Erythroblast (primary cell): ENCODE measurements around the gene USP9Y.

ENCODE experiments used
- DNase-seq, 2 experiments: peaks; one replicate each; lab custom pipeline; 2025; lab: John Stamatoyannopoulos, UW
- GATA1 ChIP-seq: IDR thresholded peaks from 2 replicates; pipeline ENCODE4 v1.6.1; 2011; ENCODE audit warnings: low read depth, mild to moderate bottlenecking, control low read depth, low read length, moderate library complexity
- POLR2A ChIP-seq: IDR thresholded peaks from 2 replicates; pipeline ENCODE4 v1.6.1; 2011; ENCODE audit warnings: mild to moderate bottlenecking, low read length

Gene USP9Y

GRCh38 chrY:12833284-12833683 lies 132.3 kb downstream of the USP9Y start:
- no peak for DNase-seq
- TF ChIP-seq POLR2A (no peak), GATA1 (no peak)

- no peak for TF ChIP-seq POLR2A
- no peak for TF ChIP-seq GATA1
- DNase-seq: no peak
Measured at GRCh38 chrY:12837550-12837949, 136.5 kb downstream of the USP9Y start.

GRCh38 chrY:12841368-12841767 lies 140.3 kb downstream of the USP9Y start:
- no peak for DNase-seq
- TF ChIP-seq GATA1 (no peak), POLR2A (no peak)

GRCh38 chrY:12846793-12847192 lies 145.8 kb downstream of the USP9Y start:
- TF ChIP-seq POLR2A (no peak), GATA1 (no peak)
- DNase-seq: no peak

- DNase-seq: no peak
- no peak for TF ChIP-seq GATA1
- TF ChIP-seq POLR2A: no peak
Measured at GRCh38 chrY:12855791-12856275, 154.8 kb downstream of the USP9Y start.

- no peak for DNase-seq
- no peak for TF ChIP-seq POLR2A
- no peak for TF ChIP-seq GATA1
Measured at GRCh38 chrY:12867960-12868359, 166.9 kb downstream of the USP9Y start.

- TF ChIP-seq GATA1: no peak
- no peak for TF ChIP-seq POLR2A
- no peak for DNase-seq
Measured at GRCh38 chrY:12896973-12897372, 195.9 kb downstream of the USP9Y start.

GRCh38 chrY:12898604-12899003 lies 197.6 kb downstream of the USP9Y start:
- peak in 1 of 2 experiments; percentile 0 for DNase-seq
- TF ChIP-seq GATA1 (no peak), POLR2A (no peak)

- TF ChIP-seq POLR2A (no peak), GATA1 (no peak)
- peak; percentile 95 for DNase-seq
Measured at GRCh38 chrY:12904618-12905516, 203.8 kb downstream of the USP9Y start, which contains the start of gene DDX3Y. DDX3Y (plus strand) TSS chrY:12904868; CDS start chrY:12904937, 69 bp downstream.

- TF ChIP-seq GATA1 (no peak), POLR2A (no peak)
- DNase-seq: peak; percentile 83 to 84
Measured at GRCh38 chrY:12905517-12905872, 204.5 kb downstream of the USP9Y start.

GRCh38 chrY:12905895-12906294 lies 204.9 kb downstream of the USP9Y start:
- DNase-seq: peak; percentile 51 to 64
- TF ChIP-seq GATA1: no peak
